Uterus (tissue), 2 donors: ENCODE data around the gene NHP2.

Experiments used
- CTCF ChIP-seq, 4 experiments: fragments of 200-600 bp in 2 of 4; fragments of 450-650 bp in 2 of 4; sonication (generic) in 2 of 4; IDR thresholded peaks; one replicate each; pipeline ENCODE4 v1.5.1; 2016 to 2019; ENCODE audit warnings: antibody characterized with exemption in 4 of 4, mild to moderate bottlenecking in 2 of 4, moderate library complexity in 1 of 4
- POLR2A ChIP-seq, 2 donors: fragments of 450-650 bp; IDR thresholded peaks; one replicate each; pipeline ENCODE4 v1.6.1; 2016; ENCODE audit warnings: antibody characterized with exemption in 2 of 2, mild to moderate bottlenecking in 1 of 2, moderate library complexity in 1 of 2

- TF ChIP-seq CTCF (IDR thresholded peaks at IDR 0.05) (no peak), POLR2A (IDR thresholded peaks at IDR 0.05) (no peak)
These were observed 43.2 kb downstream of the NHP2 start for GRCh38 chr5:178110511-178110910.
